HUES48 (cell line): ENCODE measurements around the gene ACBD4.
"Not testable (repeated sequence)": the region's sequence is repeated elsewhere in the genome, so short reads cannot be mapped to it uniquely, and the experiment has no call there.

Experiments used
- H3K27ac ChIP-seq: one replicate; pipeline ENCODE4 v1.7.0; 2013; ENCODE audit warnings: low read depth, low read length, inconsistent platforms
- H3K27me3 ChIP-seq: 2 replicates; pipeline ENCODE4 v1.6.1; 2013; ENCODE audit warnings: mild to moderate bottlenecking, low read length; ENCODE audit not compliant: control insufficient read depth, insufficient read depth
- H3K36me3 ChIP-seq: 2 replicates; pipeline ENCODE4 v1.6.1; 2013; ENCODE audit warnings: low read length; ENCODE audit not compliant: control insufficient read depth, insufficient read depth
- H3K4me1 ChIP-seq: 2 replicates; pipeline ENCODE4 v1.6.1; 2013; ENCODE audit warnings: mild to moderate bottlenecking, low read length; ENCODE audit not compliant: control insufficient read depth, insufficient read depth
- H3K4me3 ChIP-seq: 2 replicates; pipeline ENCODE4 v1.5.1; 2013; ENCODE audit warnings: mild to moderate bottlenecking, low read depth, low read length
- H3K9ac ChIP-seq: 2 replicates; pipeline ENCODE4 v1.6.1; 2013; ENCODE audit warnings: mild to moderate bottlenecking, low read depth, low read length, moderate library complexity
- H3K9me3 ChIP-seq: 2 replicates; pipeline ENCODE4 v1.6.1; 2013; ENCODE audit warnings: low read length; ENCODE audit not compliant: control insufficient read depth, insufficient read depth

The ACBD4 gene

GRCh38 chr17:45123076-45123770, 12.3 kb upstream of the ACBD4 start:
- H3K9me3 ChIP-seq = no peaks in the 10 kb centered on the region
- H3K27ac ChIP-seq = peak overlapping the region; percentile 29
- peaks cover 10% of the 10 kb centered on the region; the same call in 1 of the 2 replicates for H3K4me1 ChIP-seq
- no peaks in the 10 kb centered on the region for H3K27me3 ChIP-seq
- H3K36me3 ChIP-seq = no peaks in the 10 kb centered on the region
- no peak overlapping the region for H3K4me3 ChIP-seq
- H3K9ac ChIP-seq = no peak overlapping the region

- H3K4me1 ChIP-seq = peaks cover 12% of the 10 kb centered on the region; the same call in 1 of the 2 replicates
- no peaks in the 10 kb centered on the region for H3K36me3 ChIP-seq
- no peaks in the 10 kb centered on the region for H3K9me3 ChIP-seq
- H3K27ac ChIP-seq = peak overlapping the region; percentile 71
- no peaks in the 10 kb centered on the region for H3K27me3 ChIP-seq
- no peak overlapping the region for H3K4me3 ChIP-seq
- H3K9ac ChIP-seq = no peak overlapping the region
Observed at GRCh38 chr17:45123930-45124796, 11.3 kb upstream of the ACBD4 start.

GRCh38 chr17:45124797-45125122, 10.7 kb upstream of the ACBD4 start:
- not testable (repeated sequence) for H3K27me3 ChIP-seq, H3K9me3 ChIP-seq, H3K36me3 ChIP-seq, H3K4me3 ChIP-seq, H3K27ac ChIP-seq, H3K9ac ChIP-seq
- H3K4me1 ChIP-seq = peaks cover 17% of the 10 kb centered on the region; the same call in 1 of the 2 replicates

DNA sequence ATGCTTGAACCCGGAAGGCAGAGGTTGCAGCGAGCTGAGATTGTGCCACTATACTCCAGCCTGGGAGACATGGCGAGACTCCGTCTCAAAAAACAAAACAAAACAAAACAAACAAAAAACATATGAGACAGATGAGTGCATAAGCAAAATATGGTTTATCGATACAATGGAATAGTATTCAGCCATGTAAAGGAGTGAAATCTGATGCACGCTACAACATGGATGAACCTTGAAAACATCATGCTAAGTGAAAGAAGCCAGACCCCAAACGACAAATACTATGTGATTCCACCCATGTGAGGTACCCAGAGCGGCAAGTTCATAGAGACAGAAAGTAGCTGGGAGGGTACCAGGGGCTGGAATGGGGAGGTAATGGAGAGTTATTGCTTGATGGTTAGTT, 10.0 kb upstream of the ACBD4 start:
- Histone ChIP-seq H3K27ac (no peak overlapping the region), H3K9me3 (no peaks in the 10 kb centered on the region)

GRCh38 chr17:45127207-45127547, 8.3 kb upstream of the ACBD4 start:
- Histone ChIP-seq H3K4me1 (peaks cover 17% of the 10 kb centered on the region; the same call in 1 of the 2 replicates), H3K36me3 (no peaks in the 10 kb centered on the region), H3K4me3 (no peak overlapping the region), H3K27ac (peak overlapping the region; percentile 20), H3K9me3 (no peaks in the 10 kb centered on the region), H3K9ac (no peak overlapping the region), H3K27me3 (no peaks in the 10 kb centered on the region; the same call in 1 of the 2 replicates)

More for the DNA sequence above, 10.0 kb upstream of the ACBD4 start:
- Histone ChIP-seq H3K27me3 (no peaks in the 10 kb centered on the region), H3K4me3 (no peak overlapping the region), H3K9ac (no peak overlapping the region), H3K36me3 (no peaks in the 10 kb centered on the region), H3K4me1 (peaks cover 17% of the 10 kb centered on the region; the same call in 1 of the 2 replicates)

- H3K9ac ChIP-seq = peak overlapping the region; percentile 5; the same call in 1 of the 2 replicates
- peak overlapping the region; percentile 34 for H3K27ac ChIP-seq
- H3K4me3 ChIP-seq = no peak overlapping the region
- no peaks in the 10 kb centered on the region for H3K9me3 ChIP-seq
- H3K36me3 ChIP-seq = no peaks in the 10 kb centered on the region
- H3K27me3 ChIP-seq = no peaks in the 10 kb centered on the region; the same call in 1 of the 2 replicates
- peaks cover 17% of the 10 kb centered on the region; the same call in 1 of the 2 replicates for H3K4me1 ChIP-seq
Observed at GRCh38 chr17:45127548-45128300, 7.8 kb upstream of the ACBD4 start.

DNA sequence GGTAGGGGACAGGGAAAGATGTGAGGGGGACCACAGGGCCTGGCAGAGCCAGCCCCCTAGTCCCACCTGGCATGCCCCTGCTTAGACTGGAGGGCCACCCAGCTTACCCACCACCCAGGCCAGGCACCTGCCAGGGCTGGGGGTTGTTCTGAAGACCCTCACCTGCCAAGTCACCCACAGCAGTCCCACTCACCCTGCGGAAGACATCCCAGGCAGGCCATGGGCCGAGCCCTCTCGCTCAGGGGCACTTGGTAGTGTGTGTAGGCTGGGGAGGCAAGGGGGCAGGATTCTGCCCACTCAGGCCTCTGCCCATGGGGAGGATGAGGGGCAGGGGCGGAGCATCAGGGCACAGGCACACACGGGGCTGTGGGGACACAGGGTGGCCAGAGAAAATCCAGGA, 7.2 kb upstream of the ACBD4 start:
- Histone ChIP-seq H3K27ac (peak overlapping the region; percentile 34), H3K27me3 (no peaks in the 10 kb centered on the region; the same call in 1 of the 2 replicates), H3K36me3 (no peaks in the 10 kb centered on the region), H3K4me1 (peaks cover 17% of the 10 kb centered on the region; the same call in 1 of the 2 replicates), H3K9ac (peak overlapping the region; percentile 5; the same call in 1 of the 2 replicates), H3K9me3 (no peaks in the 10 kb centered on the region), H3K4me3 (no peak overlapping the region)

- H3K9ac ChIP-seq = no peak overlapping the region
- no peaks in the 10 kb centered on the region; the same call in 1 of the 2 replicates for H3K27me3 ChIP-seq
- H3K36me3 ChIP-seq = no peaks in the 10 kb centered on the region
- H3K27ac ChIP-seq = no peak overlapping the region
- H3K9me3 ChIP-seq = no peaks in the 10 kb centered on the region
- no peak overlapping the region for H3K4me3 ChIP-seq
- peaks cover 17% of the 10 kb centered on the region; the same call in 1 of the 2 replicates for H3K4me1 ChIP-seq
Observed at GRCh38 chr17:45128989-45129388, 6.5 kb upstream of the ACBD4 start.

DNA sequence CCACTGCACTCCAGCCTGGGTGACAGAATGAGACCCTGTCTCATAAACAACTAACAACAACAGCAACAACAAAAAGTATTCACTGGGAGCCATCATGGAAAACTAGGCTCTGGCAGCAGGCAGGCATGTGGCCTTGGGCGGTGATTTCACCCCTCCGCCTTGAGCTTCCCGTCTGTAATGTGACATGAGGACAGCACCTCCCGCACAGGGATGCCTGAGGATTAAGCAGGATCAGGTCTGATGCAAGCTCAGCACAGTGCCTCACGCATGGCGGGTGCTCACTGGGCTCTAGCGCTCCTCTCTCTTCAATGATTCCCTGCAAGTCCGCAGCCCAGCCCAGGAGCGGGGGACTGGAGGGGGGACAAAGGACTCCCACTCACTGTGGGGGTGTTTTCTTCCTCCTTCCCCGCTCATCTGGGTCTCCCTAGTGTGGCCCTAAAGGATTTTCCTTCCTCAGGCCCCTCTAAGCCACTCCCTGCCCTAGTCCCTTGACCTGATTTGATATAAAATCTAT, 6.0 kb upstream of the ACBD4 start:
- H3K27ac ChIP-seq = peak overlapping the region; percentile 2
- no peaks in the 10 kb centered on the region for H3K9me3 ChIP-seq
- peaks cover 17% of the 10 kb centered on the region; the same call in 1 of the 2 replicates for H3K4me1 ChIP-seq
- no peaks in the 10 kb centered on the region for H3K36me3 ChIP-seq
- H3K27me3 ChIP-seq = no peaks in the 10 kb centered on the region; the same call in 1 of the 2 replicates
- H3K9ac ChIP-seq = no peak overlapping the region
- no peak overlapping the region for H3K4me3 ChIP-seq

DNA sequence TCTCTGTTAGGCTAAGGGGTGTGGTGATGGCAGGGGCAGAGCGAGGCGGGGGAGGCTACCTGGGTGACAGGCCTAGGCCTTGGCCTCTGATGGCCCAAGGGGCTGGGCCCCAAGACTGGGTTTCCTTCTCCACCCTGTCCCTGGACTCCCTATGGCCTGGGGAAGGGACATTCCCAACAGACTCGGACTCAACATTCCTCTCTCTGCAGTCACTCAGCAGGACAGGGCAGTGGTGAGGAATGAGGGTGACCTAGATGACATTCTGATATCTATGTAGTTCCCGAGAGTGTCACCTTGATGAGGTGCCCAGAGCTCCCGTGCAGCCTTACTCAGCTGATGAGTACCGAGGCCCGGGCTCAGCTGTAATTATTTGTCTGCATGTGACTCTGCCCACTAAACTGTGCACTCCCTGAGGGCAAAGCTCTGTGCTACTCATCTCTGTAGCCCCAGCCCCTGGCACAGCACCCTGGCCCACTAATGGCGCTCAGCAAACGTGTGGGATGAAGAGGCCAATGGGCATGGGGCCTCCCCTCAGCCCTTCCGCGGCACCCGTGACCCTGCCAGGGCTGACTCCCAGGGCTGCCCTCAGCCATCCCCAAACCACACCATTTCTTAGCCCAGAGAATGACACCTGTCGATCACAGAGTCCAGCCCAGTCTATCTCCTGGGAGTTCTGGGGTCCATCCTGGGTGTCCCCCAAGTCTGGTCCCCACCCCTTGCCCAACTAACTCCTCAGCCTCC, 5.4 kb upstream of the ACBD4 start:
- no peak overlapping the region for H3K9ac ChIP-seq
- H3K27ac ChIP-seq = peak overlapping the region; percentile 2
- H3K27me3 ChIP-seq = no peaks in the 10 kb centered on the region; the same call in 1 of the 2 replicates
- H3K9me3 ChIP-seq = no peaks in the 10 kb centered on the region
- H3K4me3 ChIP-seq = no peak overlapping the region
- no peaks in the 10 kb centered on the region for H3K36me3 ChIP-seq
- peaks cover 17% of the 10 kb centered on the region; the same call in 1 of the 2 replicates for H3K4me1 ChIP-seq
